ENCODE results near the gene OR2L2. TPM values are rescaled to one million over a fixed set of nuclear protein-coding genes. Genes with fewer than 3 reads are reported as not detected.

The OR2L2 gene
- total RNA-seq, 1 experiment from 2014 or later: not detected

- Histone ChIP-seq H3K4me3 (replicated peaks in 1 of 2; ENCODE audit: low read depth in 1 of 2, low read length in 2 of 2) (no peak overlapping the region), H3K9me3 (ENCODE audit: control insufficient read depth in 1 of 2, insufficient read depth in 1 of 2, low read depth in 1 of 2, low read length in 2 of 2) (peaks cover 5 to 7% of the 10 kb centered on the region in 2 experiments; a peak in 3 of 4 replicates), H3K27me3 (ENCODE audit: insufficient read depth, low read length) (no peaks in the 10 kb centered on the region), H4K20me1 (ENCODE audit: insufficient read depth) (no peaks in the 10 kb centered on the region), H3K9ac (ENCODE audit: low read length) (no peak overlapping the region), H3K9me2 (ENCODE audit: insufficient read depth) (no peaks in the 10 kb centered on the region), H3K27ac (ENCODE audit: low read depth, low read length) (no peak overlapping the region), H3K4me1 (ENCODE audit: control insufficient read depth in 1 of 2, insufficient read depth in 2 of 2, low read length in 2 of 2) (no peaks in the 10 kb centered on the region), H3K79me2 (ENCODE audit: insufficient read depth, low read length) (no peaks in the 10 kb centered on the region), H2AFZ (ENCODE audit: low read depth, low read length, poor library complexity, severe bottlenecking) (no peak overlapping the region), H3K4me2 (ENCODE audit: low read length) (no peak overlapping the region), H3K36me3 (ENCODE audit: control insufficient read depth in 1 of 2, insufficient read depth in 2 of 2, low read length in 2 of 2) (no peaks in the 10 kb centered on the region)
- no peak for ATAC-seq
- ChIA-PET CTCF (no interaction called here), RAD21 (ENCODE audit: low non-redundant PET in 1 of 2, low total read pairs in 2 of 2, uncharacterized antibody in 2 of 2, unreplicated experiment in 2 of 2) (no interaction called here), POLR2A (no interaction called here)
- no TSS peak for BruUV-seq (replicated peaks)
- intact Hi-C loops (cut with micrococcal nuclease): no loop called here
- TF ChIP-seq TCF7L2 (IDR thresholded peaks at IDR 0.05; ENCODE audit: borderline replicate concordance, extremely low read depth, insufficient read depth, insufficient read length) (no peak), RAD21 (IDR thresholded peaks at IDR 0.05; ENCODE audit: low read depth) (no peak), FOSL1 (IDR thresholded peaks at IDR 0.05; ENCODE audit: low read depth) (no peak), MAX (IDR thresholded peaks at IDR 0.05) (no peak), ZBTB33 (IDR thresholded peaks at IDR 0.05; ENCODE audit: extremely low read depth, insufficient replicate concordance, low read length) (no peak), CTCF (IDR thresholded peaks at IDR 0.05 in 2 of 3, conservative IDR thresholded peaks at IDR 0.05 in 1 of 3; ENCODE audit: borderline replicate concordance in 1 of 3, insufficient read depth in 1 of 3, low read depth in 2 of 3, low read length in 2 of 3) (no peak), CEBPB (IDR thresholded peaks at IDR 0.05; ENCODE audit: low read depth) (no peak), EZH2 (IDR thresholded peaks at IDR 0.05) (no peak)
- DNase-seq (ENCODE audit: low read depth, low spot score): no peak
Observed at GRCh38 chr1:248065071-248065470, 35.2 kb downstream of the OR2L2 start.
